GM21737 (cell line): ENCODE data around the gene GOLGA8F.
"Not testable (repeated sequence)": the region's sequence is repeated elsewhere in the genome, so short reads cannot be mapped to it uniquely, and the experiment has no call there.

Experiments used
- ATAC-seq: cut with Tn5 transposase; IDR thresholded peaks from one replicate; pipeline ENCODE4 v1.9.1; 2021; ENCODE audit warnings: mild to moderate bottlenecking, moderate library complexity; ENCODE audit not compliant: unreplicated experiment

The GOLGA8F gene

GRCh38 chr15:28378364-28378763, at the start of gene GOLGA8F:
TSS of gene GOLGA8F (plus strand) at chr15:28378664. CDS start at chr15:28378762, 98 bp downstream.
- not testable (repeated sequence) for ATAC-seq

GRCh38 chr15:28357984-28358383, 20.5 kb upstream of the GOLGA8F start, which contains the start of gene GOLGA6L24:
TSS of gene GOLGA6L24 (minus strand) at chr15:28358084. CDS start at chr15:28358023, 61 bp downstream.
- ATAC-seq: not testable (repeated sequence)

GRCh38 chr15:28365502-28365901, 13.0 kb upstream of the GOLGA8F start:
- ATAC-seq: not testable (repeated sequence)

GRCh38 chr15:28380053-28380452, 1.6 kb downstream of the GOLGA8F start:
- ATAC-seq: not testable (repeated sequence)

- not testable (repeated sequence) for ATAC-seq
Measured at GRCh38 chr15:28396022-28396421, 17.6 kb downstream of the GOLGA8F start.

- ATAC-seq: not testable (repeated sequence)
Measured at GRCh38 chr15:28402774-28403435, 24.4 kb downstream of the GOLGA8F start.

GRCh38 chr15:28420470-28420869, 42.0 kb downstream of the GOLGA8F start:
- ATAC-seq: not testable (repeated sequence)

- ATAC-seq: not testable (repeated sequence)
Measured at GRCh38 chr15:28435594-28435993, 57.1 kb downstream of the GOLGA8F start.
